Measurements from ENCODE around the gene COL28A1.

GRCh38 chr7:7312323-7312722, 223.3 kb downstream of the COL28A1 start:
- TF ChIP-seq EZH2 (IDR thresholded peaks at IDR 0.05): no peak
- TF ChIP-seq POLR2AphosphoS5 (IDR thresholded peaks at IDR 0.05; ENCODE audit: borderline replicate concordance, low read depth, low read length): no peak

All from SK-N-MC (cell line).